Activated CD8-positive, alpha-beta memory T cell treated with anti-CD3 and anti-CD28 coated beads, Interleukin-2, amount 10 ng/mL, durations not matched to agents 7 days and 5 days (primary cell): ENCODE results near the gene SLC6A6. TPM values are rescaled to one million over a fixed set of nuclear protein-coding genes. Genes with fewer than 3 reads are reported as not detected.

Source experiments
- ATAC-seq: fragments of 150-1000 bp; cut with Tn5 transposase; one replicate; pipeline ENCODE4 v1.10.0; 2021; ENCODE audit warnings: moderate library complexity
- CTCF ChIA-PET: fragments of 350-600 bp; sonication (Branson Sonifier 250); formaldehyde crosslinking; loops from one replicate; lab custom pipeline; 2021; ENCODE audit warnings: antibody characterized with exemption; lab: Charles Lee
- DNase-seq: peaks from one replicate; pipeline ENCODE4 v3.0.0-alpha.2; 2020
- H3K27ac Mint-ChIP-seq: one replicate; pipeline ENCODE4 v1.8.0; 2021; ENCODE audit warnings: mild to moderate bottlenecking, mixed read lengths
- H3K27me3 Mint-ChIP-seq: one replicate; pipeline ENCODE4 v1.8.0; 2021; ENCODE audit warnings: mixed read lengths
- H3K36me3 Mint-ChIP-seq: one replicate; pipeline ENCODE4 v1.8.0; 2021; ENCODE audit warnings: mild to moderate bottlenecking, mixed read lengths
- H3K4me1 Mint-ChIP-seq: one replicate; pipeline ENCODE4 v1.8.0; 2021; ENCODE audit warnings: mixed read lengths
- H3K4me3 Mint-ChIP-seq: one replicate; pipeline ENCODE4 v1.8.0; 2021; ENCODE audit warnings: mild to moderate bottlenecking, moderate library complexity, mixed read lengths
- H3K9me3 Mint-ChIP-seq: one replicate; pipeline ENCODE4 v1.8.0; 2022; ENCODE audit warnings: low read depth, mixed read lengths
- total RNA-seq, 2 experiments: library from RNA; stranded (reverse); gene quantifications; one replicate each; pipeline ENCODE4 v1.2.3, GENCODE V29; 2021

The SLC6A6 gene
- total RNA-seq, 2 experiments from 2014 or later = 55.3 to 64.6 TPM

DNA sequence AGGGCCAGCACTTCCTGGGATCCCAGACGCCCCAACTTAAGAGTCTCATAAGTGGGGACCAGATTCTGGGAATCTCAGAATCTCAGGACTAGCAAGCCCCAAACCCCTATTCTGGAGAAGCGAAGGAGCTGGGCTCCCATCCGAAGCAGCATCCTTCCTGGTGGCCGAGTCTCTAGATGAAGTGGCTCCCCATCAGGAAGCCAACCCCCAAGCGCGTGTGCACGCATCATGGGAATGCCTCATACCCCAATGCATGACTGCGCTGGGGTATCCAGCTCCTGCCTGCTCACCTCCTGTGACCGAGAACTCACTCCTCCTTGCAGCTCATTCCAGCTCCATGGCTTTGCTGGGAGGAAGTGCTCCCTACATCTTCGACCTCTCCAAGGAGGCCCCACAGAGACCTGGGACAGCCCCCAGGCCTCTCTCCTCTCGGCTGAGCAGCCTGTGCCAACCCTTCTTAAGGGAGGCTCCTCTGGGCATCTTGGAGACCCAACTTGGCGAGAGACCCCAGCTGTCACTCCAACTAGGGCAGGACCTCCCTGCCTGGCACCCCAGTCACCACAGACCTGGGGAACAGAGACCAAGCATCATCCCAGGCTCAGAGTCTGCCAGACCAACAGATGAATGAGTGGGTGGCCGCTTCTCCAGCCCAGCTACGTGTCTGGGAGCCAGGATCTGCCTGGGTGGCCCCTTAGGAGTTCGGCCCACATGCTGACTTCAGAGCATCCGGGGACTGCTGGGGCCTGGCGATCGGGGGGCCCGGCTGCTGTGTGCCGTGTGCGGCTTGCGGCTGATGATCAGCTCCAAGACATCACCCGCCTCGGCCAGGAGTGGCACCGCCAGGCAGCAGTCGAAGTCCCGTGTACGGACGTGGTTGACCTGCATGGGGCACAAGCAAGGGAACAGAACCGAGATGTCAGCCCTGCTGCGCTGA lies 90.8 kb downstream of the SLC6A6 start:
- Mint-ChIP-seq H3K4me3 (no peak overlapping the region), H3K27me3 (no peaks in the 10 kb centered on the region), H3K9me3 (no peaks in the 10 kb centered on the region), H3K27ac (no peak overlapping the region), H3K36me3 (no peaks in the 10 kb centered on the region), H3K4me1 (peaks cover 3% of the 10 kb centered on the region)
- ATAC-seq (no peak), DNase-seq (no peak)
- CTCF ChIA-PET = interaction anchor here (1.2 kb wide), 1 partner anchor 16 kb away, joined by 4 read pairs; no protein-coding TSS in a partner anchor

DNA sequence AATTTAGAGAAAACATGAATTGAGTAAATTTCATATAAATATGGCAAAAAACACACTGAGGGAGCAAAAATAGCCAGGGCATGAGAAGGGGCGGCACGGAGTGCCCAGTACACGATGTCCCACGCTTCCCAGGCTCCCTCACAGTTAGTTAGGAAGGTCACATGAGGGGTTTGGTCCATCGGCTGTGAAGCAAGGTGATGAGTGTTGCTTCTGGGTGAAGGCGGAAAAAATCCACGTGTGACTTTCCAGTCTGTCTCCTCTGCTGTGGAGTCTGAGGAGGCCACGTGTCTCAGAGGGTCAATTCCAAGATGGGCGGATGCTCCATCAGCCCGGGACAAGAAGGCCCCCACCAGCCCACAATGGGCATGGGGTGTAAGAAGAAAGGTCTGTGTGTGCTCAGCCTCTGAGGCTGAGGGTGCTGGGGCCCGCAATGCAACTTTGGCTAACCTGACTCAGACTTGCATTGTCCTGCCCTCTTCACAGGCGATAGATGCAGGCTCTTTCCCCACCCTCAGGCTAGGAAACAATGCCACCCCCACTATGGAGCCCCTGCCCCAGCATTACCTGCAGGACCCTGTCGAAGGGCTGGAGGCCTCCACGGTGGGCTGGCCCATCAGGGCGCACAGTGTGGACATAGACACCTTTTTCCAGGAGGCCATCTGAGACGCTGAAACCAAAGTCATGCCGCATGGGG lies 92.0 kb downstream of the SLC6A6 start:
- no peaks in the 10 kb centered on the region for H3K9me3 Mint-ChIP-seq
- no peak for ATAC-seq
- no peaks in the 10 kb centered on the region for H3K4me1 Mint-ChIP-seq
- DNase-seq = no peak
- no peaks in the 10 kb centered on the region for H3K36me3 Mint-ChIP-seq
- no peak overlapping the region for H3K4me3 Mint-ChIP-seq
- CTCF ChIA-PET = no interaction called here
- no peak overlapping the region for H3K27ac Mint-ChIP-seq
- H3K27me3 Mint-ChIP-seq = peaks cover 8% of the 10 kb centered on the region

GRCh38 chr3:14494973-14495300 lies 92.5 kb downstream of the SLC6A6 start:
- CTCF ChIA-PET = interaction anchor here (0.8 kb wide), 1 partner anchor 14 kb away, joined by 3 read pairs; no protein-coding TSS in a partner anchor
- H3K4me3 Mint-ChIP-seq = no peak overlapping the region
- H3K27me3 Mint-ChIP-seq = peaks cover 8% of the 10 kb centered on the region
- H3K36me3 Mint-ChIP-seq = no peaks in the 10 kb centered on the region
- DNase-seq (no peak), ATAC-seq (no peak)
- H3K4me1 Mint-ChIP-seq = no peaks in the 10 kb centered on the region
- H3K9me3 Mint-ChIP-seq = no peaks in the 10 kb centered on the region
- no peak overlapping the region for H3K27ac Mint-ChIP-seq

DNA sequence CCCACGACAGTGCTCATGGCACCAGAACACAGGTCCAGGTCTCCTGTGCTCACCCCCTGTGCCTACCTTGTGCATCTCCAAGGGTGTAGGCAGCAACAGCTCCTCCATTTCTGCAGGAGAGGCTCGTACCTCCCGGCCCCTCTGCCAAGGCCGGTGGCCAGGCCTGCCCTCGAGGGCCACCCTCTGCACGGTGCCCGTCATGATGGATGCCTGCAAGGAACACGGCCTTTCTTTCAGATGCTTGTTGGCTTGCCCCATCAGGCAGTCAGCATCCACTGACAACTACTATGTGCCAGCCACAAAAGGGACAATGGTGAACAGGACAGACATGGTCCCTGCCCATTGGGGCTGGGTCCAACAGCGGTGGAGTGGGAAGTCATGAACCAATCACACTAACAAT lies 93.9 kb downstream of the SLC6A6 start:
- DNase-seq = no peak
- H3K4me3 Mint-ChIP-seq = no peak overlapping the region
- H3K27me3 Mint-ChIP-seq = peaks cover 12% of the 10 kb centered on the region
- no peaks in the 10 kb centered on the region for H3K4me1 Mint-ChIP-seq
- H3K36me3 Mint-ChIP-seq = no peaks in the 10 kb centered on the region
- H3K9me3 Mint-ChIP-seq = peaks cover 2% of the 10 kb centered on the region
- CTCF ChIA-PET = interaction anchor here (1.0 kb wide), 1 partner anchor 11 kb away, joined by 4 read pairs; no protein-coding TSS in a partner anchor
- H3K27ac Mint-ChIP-seq = no peak overlapping the region
- ATAC-seq = no peak

GRCh38 chr3:14497321-14497720 lies 94.9 kb downstream of the SLC6A6 start:
- no peak for DNase-seq
- Mint-ChIP-seq H3K9me3 (peaks cover 2% of the 10 kb centered on the region), H3K27ac (no peak overlapping the region), H3K4me1 (no peaks in the 10 kb centered on the region), H3K4me3 (no peak overlapping the region), H3K36me3 (no peaks in the 10 kb centered on the region), H3K27me3 (peaks cover 12% of the 10 kb centered on the region)
- no peak for ATAC-seq
- CTCF ChIA-PET = interaction anchor here (1.0 kb wide), 1 partner anchor 12 kb away, joined by 4 read pairs; no protein-coding TSS in a partner anchor

DNA sequence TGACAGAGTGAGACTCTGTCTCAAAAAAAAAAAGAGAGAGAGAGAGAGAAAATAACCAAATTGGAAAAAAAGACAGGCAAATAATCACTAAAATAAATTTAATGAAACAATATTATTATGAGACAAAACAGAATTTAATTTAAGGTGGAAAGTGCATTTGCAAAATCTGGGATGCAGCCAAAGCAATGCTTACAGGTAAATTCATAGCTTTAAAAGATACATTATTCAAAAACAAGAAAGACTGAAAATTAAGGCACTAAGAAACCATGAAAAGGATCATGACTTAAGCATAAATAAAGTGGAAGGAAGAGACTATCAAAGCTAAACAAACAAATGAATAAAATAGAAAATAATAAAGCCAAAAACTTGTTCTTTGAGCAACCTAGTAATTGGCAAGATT lies 100.1 kb downstream of the SLC6A6 start:
- CTCF ChIA-PET = no interaction called here
- DNase-seq = no peak
- no peak for ATAC-seq
- no peaks in the 10 kb centered on the region for H3K4me1 Mint-ChIP-seq
- peaks cover 12% of the 10 kb centered on the region for H3K27me3 Mint-ChIP-seq
- H3K9me3 Mint-ChIP-seq = peaks cover 8% of the 10 kb centered on the region
- no peaks in the 10 kb centered on the region for H3K36me3 Mint-ChIP-seq
- H3K4me3 Mint-ChIP-seq = no peak overlapping the region
- no peak overlapping the region for H3K27ac Mint-ChIP-seq

- CTCF ChIA-PET = no interaction called here
- no peak overlapping the region for H3K27ac Mint-ChIP-seq
These were observed 100.8 kb downstream of the SLC6A6 start for GRCh38 chr3:14503033-14503705.

DNA sequence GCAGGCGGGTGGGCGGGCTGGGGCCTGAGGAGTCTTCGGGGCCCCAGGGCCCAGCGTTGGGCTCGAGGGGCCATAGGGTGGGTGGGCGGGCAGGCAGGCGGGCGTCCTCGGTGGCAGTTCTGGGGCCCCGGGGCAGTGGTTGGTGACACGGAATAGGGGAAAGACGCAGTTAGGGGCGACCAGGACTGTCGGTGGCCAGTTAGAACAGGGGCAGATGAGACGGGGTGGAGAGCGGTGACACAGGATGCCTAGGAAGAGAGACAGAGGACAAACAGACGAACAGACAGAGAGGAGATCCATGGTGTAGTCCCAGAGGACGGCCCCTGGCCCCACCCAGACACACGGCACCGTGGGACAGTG lies 101.3 kb downstream of the SLC6A6 start:
- peaks cover 8% of the 10 kb centered on the region for H3K9me3 Mint-ChIP-seq
- H3K4me1 Mint-ChIP-seq = no peaks in the 10 kb centered on the region
- H3K27ac Mint-ChIP-seq = no peak overlapping the region
- peaks cover 9% of the 10 kb centered on the region for H3K27me3 Mint-ChIP-seq
- no peak for DNase-seq
- CTCF ChIA-PET = no interaction called here
- no peak for ATAC-seq
- no peak overlapping the region for H3K4me3 Mint-ChIP-seq
- no peaks in the 10 kb centered on the region for H3K36me3 Mint-ChIP-seq

More at GRCh38 chr3:14503033-14503705, 100.8 kb downstream of the SLC6A6 start:
- no peak for ATAC-seq
- no peak for DNase-seq
- H3K9me3 Mint-ChIP-seq = peaks cover 8% of the 10 kb centered on the region
- H3K27me3 Mint-ChIP-seq = peaks cover 12% of the 10 kb centered on the region
- no peak overlapping the region for H3K4me3 Mint-ChIP-seq
- H3K36me3 Mint-ChIP-seq = no peaks in the 10 kb centered on the region
- H3K4me1 Mint-ChIP-seq = no peaks in the 10 kb centered on the region

DNA sequence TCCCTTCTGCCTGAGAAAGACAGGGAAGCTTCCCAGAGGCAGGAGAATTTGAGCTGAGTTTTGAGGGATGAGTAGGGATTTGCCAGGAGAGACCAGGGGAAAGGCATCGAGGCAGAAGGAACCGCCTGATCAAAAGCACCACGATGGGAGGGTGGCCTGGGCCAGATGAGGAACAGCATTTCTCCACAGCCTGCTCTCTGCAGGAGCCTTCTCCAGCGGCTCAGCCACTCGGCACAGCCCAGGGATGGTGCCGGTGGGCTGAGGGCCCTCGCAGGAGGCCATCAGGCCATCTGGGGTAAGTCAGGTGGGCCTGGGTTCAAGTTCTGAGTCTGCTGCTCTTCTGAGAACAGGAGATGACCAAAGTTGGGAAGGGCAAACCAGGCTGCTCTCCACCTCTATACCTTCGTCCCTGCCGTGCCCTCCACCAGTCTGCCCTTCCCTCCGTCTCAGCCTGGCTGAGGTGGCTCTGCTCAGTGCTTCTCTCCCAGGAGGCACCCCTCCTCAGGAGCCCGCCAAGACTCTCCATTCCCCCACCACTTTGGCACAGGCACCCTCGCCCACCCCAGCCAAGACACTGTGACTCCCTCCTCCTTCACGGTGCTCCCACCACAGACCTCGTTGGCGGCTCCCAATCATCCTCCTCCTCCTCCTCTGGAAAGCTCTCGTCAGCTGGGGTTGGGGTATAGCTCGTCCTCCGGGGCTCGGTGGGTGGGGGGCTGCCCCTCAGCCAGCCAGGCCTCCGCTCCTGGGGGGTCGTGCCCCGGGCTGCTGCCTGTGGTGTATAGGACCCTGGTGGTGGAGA lies 102.8 kb downstream of the SLC6A6 start:
- H3K9me3 Mint-ChIP-seq = peaks cover 8% of the 10 kb centered on the region
- ATAC-seq (no peak), DNase-seq (no peak)
- no peaks in the 10 kb centered on the region for H3K4me1 Mint-ChIP-seq
- no peak overlapping the region for H3K27ac Mint-ChIP-seq
- H3K36me3 Mint-ChIP-seq = no peaks in the 10 kb centered on the region
- H3K27me3 Mint-ChIP-seq = peaks cover 2% of the 10 kb centered on the region
- H3K4me3 Mint-ChIP-seq = no peak overlapping the region
- CTCF ChIA-PET = no interaction called here

GRCh38 chr3:14505803-14506500 lies 103.5 kb downstream of the SLC6A6 start:
- Mint-ChIP-seq H3K4me3 (no peak overlapping the region), H3K27me3 (peaks cover 2% of the 10 kb centered on the region), H3K36me3 (no peaks in the 10 kb centered on the region), H3K9me3 (peaks cover 7% of the 10 kb centered on the region), H3K4me1 (no peaks in the 10 kb centered on the region), H3K27ac (no peak overlapping the region)
- DNase-seq (no peak), ATAC-seq (no peak)
- CTCF ChIA-PET = no interaction called here

DNA sequence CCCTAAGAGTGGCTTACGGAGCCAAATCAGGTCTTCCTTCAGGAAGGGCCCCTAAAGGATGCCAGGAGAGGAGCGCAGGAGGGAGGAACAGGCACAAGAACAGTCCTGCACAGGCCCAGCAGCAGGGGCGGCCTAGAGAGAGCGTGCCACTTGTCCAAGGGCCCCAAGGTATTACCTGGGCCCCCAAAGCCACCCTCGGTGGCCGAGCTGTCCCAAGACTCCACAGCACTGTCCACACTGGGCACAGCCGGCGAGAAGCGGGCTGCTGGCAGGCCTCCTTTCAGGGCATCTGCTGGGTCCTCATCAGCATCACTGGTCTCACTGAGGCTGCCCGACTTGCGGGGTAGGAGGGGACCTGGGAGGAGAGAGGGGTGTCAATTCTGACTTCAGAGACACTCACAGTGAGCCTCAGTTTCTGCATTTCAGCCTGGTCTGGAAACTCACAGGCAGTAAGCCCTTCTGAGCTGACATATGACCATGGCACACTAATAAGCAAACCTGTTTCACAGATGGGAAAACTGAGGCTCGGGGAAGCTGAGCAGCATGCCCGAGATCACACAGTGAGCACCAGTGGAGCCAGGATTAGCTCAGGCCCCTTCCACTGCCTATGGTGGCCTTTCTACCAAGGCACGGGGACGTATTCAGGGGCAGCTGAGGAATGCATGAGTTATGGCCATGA lies 104.4 kb downstream of the SLC6A6 start:
- CTCF ChIA-PET = no interaction called here
- DNase-seq (no peak), ATAC-seq (no peak)
- H3K27me3 Mint-ChIP-seq = peaks cover 2% of the 10 kb centered on the region
- H3K36me3 Mint-ChIP-seq = no peaks in the 10 kb centered on the region
- H3K27ac Mint-ChIP-seq = no peak overlapping the region
- no peak overlapping the region for H3K4me3 Mint-ChIP-seq
- peaks cover 6% of the 10 kb centered on the region for H3K9me3 Mint-ChIP-seq
- no peaks in the 10 kb centered on the region for H3K4me1 Mint-ChIP-seq

DNA sequence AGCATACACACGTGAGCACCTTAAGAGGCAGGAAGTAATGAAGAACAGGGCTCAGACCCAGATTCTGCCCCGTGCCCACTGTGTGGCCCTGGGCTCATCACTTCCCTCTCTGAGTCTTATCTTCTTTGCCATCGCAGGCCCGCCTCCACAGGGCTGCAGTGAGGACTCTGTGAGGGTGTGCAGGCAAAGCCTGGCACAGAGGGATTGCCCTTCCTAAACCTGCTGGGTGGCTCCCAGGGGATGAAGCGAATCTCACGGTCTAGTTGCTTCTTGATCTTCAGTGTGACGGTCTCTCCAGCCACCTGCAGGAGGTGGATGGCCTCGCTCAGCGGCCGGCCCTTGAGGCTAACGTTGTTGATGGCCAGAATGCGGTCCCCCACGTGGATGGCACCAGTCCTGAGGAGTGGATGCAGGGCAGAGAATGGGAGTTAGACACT lies 104.9 kb downstream of the SLC6A6 start:
- H3K27ac Mint-ChIP-seq = no peak overlapping the region
- CTCF ChIA-PET = no interaction called here

More for the DNA sequence above, 104.9 kb downstream of the SLC6A6 start:
- H3K4me1 Mint-ChIP-seq = no peaks in the 10 kb centered on the region
- ATAC-seq (no peak), DNase-seq (no peak)
- H3K27me3 Mint-ChIP-seq = peaks cover 2% of the 10 kb centered on the region
- no peaks in the 10 kb centered on the region for H3K36me3 Mint-ChIP-seq
- peaks cover 6% of the 10 kb centered on the region for H3K9me3 Mint-ChIP-seq
- H3K4me3 Mint-ChIP-seq = no peak overlapping the region
